GM18508 (cell line): ENCODE measurements around the gene HYAL3.

ENCODE experiments used
- ATAC-seq: cut with Tn5 transposase; IDR thresholded peaks from one replicate; pipeline ENCODE4 v1.9.1; 2021; ENCODE audit warnings: moderate number of reproducible peaks; ENCODE audit not compliant: insufficient read depth, unreplicated experiment

Gene HYAL3

GRCh38 chr3:50298836-50299637 is at the start of gene HYAL3, which contains the start of gene NAA80:
Gene HYAL3 (minus strand): TSS chr3:50299405. CDS start chr3:50295602, 3,803 bp downstream.
Gene NAA80 (minus strand): TSS chr3:50299405. CDS start chr3:50297463, 1,942 bp downstream.
- ATAC-seq: peak; percentile 42

DNA sequence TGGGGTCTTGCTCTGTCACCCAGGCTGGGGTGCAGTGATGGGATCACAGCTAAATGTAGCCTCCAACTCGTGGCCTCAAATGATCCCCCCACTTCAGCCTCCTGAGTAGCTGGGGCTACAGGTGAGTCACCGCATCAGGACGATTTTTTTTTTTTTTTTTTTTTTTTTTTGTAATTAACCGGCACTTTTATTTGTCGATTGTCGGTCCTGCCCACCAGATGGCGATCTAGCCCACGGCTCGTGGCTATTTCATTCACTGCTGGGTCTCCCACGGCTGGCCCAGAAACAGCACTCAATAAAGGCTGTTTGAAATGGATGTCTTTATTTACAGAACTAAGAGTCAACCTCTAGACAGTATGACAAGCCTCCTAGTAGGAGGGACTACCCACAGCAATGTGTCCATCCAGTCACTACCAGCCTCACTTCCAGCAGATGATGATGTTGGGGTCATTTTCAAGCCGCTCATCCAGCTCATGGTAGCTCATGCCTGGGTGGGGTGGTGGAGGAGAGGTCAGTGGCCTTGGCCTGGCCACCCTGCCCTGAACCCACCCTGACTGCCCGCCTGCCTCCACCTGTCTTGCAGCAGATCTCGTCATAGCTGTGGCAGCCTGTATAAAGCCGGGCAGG is 48.1 kb upstream of the HYAL3 start:
- no peak for ATAC-seq

- ATAC-seq: no peak
These were observed 46.5 kb upstream of the HYAL3 start, which contains the start of gene ZMYND10 for GRCh38 chr3:50345586-50346234. Gene ZMYND10 (minus strand): TSS chr3:50345732. CDS start chr3:50345579, 153 bp downstream.

GRCh38 chr3:50345008-50345407 is 45.8 kb upstream of the HYAL3 start:
- no peak for ATAC-seq

DNA sequence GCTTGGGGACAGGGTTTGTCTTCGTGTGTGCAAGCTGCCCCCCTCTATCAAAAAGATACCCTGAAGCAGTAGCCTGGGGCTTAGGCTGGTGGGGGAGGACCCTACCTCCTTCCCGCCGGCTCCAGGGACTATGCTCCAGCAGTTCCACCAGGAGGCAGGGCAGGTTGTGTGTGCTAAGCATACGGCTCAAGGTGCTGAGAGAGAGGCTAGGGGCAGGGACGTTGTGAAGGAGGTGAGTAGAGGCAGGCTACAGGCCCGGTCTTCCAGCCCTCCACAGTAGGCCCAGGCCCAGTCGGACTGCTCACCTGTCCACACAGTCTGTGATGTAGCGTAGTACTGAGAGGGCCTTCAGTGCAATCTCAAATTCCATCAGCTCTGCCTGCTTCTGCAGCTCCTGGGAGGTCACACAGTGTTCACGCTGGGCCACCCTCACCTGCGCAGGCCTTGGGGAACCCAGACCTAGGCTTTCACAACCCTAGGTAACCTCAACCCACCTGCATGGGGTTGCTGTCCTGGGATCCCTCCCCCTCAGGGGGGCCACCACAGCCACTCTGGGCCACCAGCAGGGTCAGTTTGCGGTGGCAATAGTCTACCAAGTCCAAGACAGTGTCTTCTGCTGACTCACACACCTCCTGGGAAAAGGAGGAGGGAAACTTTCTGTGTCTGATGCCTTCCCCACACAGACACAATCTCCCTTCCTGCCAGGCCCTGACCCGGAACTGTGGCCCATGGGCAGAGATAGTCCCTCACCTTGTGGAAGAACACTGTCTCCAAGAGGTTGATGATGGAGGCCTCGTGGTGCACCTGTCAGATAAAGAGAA is 43.8 kb upstream of the HYAL3 start:
- ATAC-seq: no peak

- no peak for ATAC-seq
These were observed 42.9 kb upstream of the HYAL3 start for GRCh38 chr3:50341996-50342650.

- ATAC-seq: no peak
These were observed 42.3 kb upstream of the HYAL3 start for GRCh38 chr3:50341537-50341936.

DNA sequence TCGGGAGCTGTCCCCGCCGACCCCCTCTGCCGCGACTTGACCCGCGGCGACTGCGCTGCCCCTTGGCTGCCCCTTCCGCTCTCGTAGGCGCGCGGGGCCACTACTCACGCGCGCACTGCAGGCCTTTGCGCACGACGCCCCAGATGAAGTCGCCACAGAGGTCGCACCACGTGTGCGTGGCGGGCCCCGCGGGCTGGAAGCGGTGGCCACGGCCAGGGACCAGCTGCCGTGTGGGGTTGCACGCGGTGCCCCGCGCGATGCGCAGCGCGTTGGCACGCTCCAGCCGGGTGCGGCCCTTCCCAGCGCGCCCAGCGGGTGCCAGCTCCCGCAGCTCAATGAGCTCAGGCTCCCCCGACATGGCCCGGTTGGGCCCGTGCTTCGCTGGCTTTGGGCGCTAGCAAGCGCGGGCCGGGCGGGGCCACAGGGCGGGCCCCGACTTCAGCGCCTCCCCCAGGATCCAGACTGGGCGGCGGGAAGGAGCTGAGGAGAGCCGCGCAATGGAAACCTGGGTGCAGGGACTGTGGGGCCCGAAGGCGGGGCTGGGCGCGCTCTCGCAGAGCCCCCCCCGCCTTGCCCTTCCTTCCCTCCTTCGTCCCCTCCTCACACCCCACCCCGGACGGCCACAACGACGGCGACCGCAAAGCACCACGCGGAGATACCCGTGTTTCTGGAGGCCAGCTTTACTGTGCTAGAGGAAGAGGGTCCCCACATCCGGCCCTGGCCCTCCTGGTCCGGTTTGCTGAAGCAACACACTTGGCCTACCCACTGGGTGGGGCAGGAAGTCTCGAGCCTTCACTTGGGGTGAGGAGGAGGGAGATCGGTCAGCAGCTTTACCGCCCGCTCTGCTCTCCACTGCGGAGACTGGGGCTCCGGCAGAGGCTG is 41.5 kb upstream of the HYAL3 start, which contains the start of gene RASSF1:
Gene RASSF1, minus strand, starts transcription at position 389 of the 882 bp plus-strand sequence. Its CDS starts 31 bp downstream, at position 358.
- ATAC-seq: no peak

DNA sequence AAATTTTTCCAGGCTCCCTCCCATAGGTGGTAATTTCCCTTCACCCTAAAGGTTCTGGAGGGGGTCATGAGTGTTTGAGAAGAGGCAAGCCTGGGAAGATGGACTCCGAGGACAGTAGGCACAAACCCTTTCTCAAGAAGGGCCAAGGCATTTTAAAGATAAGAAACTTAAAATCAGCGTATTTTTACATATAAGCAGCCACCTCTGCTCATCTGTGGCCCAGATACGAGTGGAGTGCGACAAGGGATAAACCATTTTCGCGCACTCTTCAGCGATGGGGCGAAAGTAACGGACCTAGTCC is 40.9 kb upstream of the HYAL3 start:
- ATAC-seq: no peak

GRCh38 chr3:50339485-50340146 is 40.4 kb upstream of the HYAL3 start:
- no peak for ATAC-seq

DNA sequence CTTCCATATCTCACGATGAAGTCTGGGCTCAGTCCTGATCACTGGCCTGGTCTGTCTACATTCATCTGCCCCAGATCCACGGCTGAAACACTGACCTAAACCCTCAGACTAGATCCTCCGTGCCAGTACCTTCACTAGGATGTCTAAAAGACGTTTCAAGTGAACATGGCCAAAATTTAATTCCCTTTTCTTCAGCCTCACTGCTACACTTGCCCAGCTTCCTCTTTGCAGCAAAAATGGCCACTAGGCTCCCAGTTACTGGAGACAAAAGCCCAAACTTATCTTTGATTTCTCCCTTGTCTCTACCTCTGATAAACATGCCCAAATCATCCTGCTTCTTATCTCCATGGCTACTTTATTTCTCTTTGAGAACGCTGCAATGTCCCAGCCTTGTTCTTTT is 39.8 kb upstream of the HYAL3 start:
- no peak for ATAC-seq

DNA sequence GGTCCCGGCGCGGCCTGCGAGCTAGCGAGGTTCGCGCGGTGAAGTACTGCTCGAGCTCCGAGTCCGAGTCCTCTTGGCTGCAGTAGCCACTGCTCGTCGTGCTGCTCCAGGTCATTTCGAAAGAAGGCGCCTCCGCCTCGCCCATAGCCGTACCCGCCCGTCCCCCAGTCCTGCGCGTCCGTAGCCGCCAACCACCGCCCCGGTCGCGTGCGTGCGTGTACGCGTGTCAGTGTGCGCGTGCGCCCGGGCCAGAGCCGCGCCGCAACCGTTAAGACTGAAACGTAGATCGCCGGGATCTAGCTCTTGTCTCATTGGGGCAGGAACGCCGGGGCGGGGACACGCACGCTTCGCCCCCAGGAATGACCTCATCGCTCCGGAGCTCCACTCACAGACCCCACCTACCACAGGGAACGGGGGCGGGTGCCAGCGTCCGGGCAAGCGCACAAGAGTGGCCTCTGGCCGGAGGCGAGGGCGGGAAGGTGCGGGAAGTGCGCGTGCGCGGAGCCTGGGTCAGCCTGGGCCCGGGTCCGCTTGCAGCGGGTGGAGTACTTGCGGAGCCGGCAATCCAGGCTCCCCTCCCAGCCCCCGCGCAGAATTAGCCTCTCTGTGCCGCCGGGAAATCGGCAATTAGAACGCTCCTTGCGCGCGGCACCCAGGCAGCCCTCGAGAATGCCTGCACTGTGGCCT is 38.1 kb upstream of the HYAL3 start:
- peak; percentile 48 for ATAC-seq

DNA sequence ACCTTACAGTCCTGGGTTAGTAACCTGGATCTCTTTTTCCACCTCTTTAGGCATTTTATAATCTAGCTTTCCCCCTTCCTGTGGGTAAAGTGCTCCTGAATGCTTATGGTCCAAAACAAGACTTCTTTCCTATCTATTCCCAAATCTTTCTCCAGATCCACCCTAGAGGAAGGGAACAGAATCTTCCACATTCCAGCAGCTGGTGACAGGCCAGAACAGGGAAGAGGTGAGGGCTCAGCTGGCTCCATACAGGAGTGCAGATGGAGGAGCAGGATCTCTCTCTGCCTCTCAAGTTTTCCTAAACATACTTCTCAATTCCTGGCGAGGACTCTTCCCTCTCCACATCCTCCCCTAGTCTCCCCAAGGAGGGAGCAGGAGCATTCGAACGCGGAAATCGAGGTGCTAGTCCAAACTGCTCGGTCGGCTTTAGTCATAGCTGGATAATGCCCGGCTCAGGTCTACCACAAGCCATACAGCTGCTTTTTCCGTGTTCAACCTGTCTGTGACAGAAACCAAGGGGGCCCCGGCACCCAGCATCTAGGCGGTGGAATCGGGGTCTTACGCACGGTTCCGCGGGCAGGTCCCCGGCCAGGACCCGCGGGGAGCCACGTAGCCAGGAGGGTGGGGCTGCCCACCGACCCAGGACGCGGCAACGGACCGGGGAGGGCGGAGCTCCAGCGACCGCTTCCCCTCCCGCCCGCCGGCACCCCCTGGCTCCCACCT is 37.4 kb upstream of the HYAL3 start:
- ATAC-seq: peak; percentile 8

DNA sequence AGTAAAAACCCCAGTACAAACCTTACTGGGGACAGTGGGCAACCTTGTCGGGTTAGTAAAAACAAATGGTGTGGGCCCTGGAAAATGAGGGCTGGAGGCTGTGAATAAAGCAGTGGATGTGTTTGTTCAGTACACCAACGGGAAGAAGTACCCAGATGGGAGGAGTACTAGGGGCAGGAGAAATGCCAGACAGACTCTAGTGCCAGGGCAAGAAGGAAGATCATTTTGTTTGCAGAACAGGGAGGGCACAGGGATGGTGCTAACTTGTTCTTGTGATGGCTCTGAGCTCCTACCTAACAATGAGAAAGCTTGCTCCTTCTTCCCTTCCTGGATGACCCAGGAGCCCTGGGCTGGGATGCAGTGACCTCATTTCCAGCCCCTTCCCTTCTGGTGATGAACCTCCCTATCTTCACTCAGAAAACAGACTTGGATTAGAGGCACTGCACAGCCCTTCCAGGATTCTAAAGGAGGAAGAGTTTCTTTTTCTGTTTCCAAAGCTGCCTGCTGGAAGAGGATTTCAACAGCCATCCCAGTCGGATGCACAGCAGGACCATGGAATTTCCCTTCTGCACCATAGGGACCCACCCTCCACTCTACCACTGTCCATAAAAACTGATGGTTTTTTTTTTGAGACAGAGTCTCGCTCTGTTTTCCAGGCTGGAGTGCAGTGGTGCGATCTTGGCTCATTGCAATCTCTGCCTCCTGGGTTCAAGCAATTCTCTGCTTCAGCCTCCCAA is 35.3 kb upstream of the HYAL3 start:
- ATAC-seq: no peak

- no peak for ATAC-seq
These were observed 34.6 kb upstream of the HYAL3 start for GRCh38 chr3:50333744-50334328.

DNA sequence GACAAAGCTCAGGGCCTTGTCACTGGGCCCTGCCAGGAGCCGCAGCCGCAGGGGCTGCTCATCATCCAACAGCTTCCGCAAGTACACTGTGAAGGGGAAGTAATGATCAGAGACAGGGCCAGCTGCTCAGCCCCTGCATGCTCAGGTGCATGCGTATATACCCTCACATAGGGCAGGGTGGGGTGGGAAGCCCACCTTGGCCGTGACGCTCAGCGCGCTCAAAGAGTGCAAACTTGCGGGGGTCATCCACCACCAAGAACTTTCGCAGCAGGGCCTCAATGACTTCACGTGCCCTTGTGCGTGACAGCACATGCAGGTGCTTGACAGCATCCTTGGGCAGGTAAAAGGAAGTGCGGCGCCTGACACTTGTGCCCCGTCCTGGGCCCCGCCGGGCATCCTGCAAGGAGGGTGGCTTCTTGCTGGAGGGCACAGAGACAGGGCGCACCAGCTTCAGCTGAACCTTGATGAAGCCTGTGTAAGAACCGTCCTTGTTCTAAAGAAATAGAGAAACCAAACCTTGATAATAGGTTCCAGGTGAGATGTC is 32.2 kb upstream of the HYAL3 start:
- no peak for ATAC-seq
